WTC11 (cell line): ENCODE data around the gene SMC3. TPM values are rescaled to one million over a fixed set of nuclear protein-coding genes. Genes with fewer than 3 reads are reported as not detected.

ENCODE experiments used
- ATAC-seq: fragments of 200-7000 bp; cut with Tn5 transposase; 2 replicates; pipeline ENCODE4 v1.10.0; 2021; ENCODE audit warnings: mild to moderate bottlenecking, moderate library complexity
- CTCF ChIA-PET: fragments of 300-600 bp; sonication (Branson Sonifier 250); formaldehyde crosslinking; loops from one replicate; lab custom pipeline; 2021; ENCODE audit warnings: antibody characterized with exemption; lab: Charles Lee
- POLR2A ChIA-PET: fragments of 350-600 bp; sonication (Branson Sonifier 250); formaldehyde crosslinking; loops from one replicate; lab custom pipeline; 2021; ENCODE audit warnings: antibody characterized with exemption; lab: Charles Lee
- DNase-seq: peaks from one replicate; pipeline ENCODE4 v3.0.0; 2021; ENCODE audit warnings: low spot score
- H3K27ac Mint-ChIP-seq: 2 replicates; pipeline ENCODE4 v1.8.0; 2021; ENCODE audit warnings: mixed read lengths
- H3K27me3 Mint-ChIP-seq: 2 replicates; pipeline ENCODE4 v1.8.0; 2021; ENCODE audit warnings: low read depth, mild to moderate bottlenecking, moderate library complexity, mixed read lengths
- H3K36me3 Mint-ChIP-seq: 2 replicates; pipeline ENCODE4 v1.8.0; 2021; ENCODE audit warnings: mixed read lengths
- H3K4me1 Mint-ChIP-seq: 2 replicates; pipeline ENCODE4 v1.8.0; 2022; ENCODE audit warnings: mixed read lengths
- H3K4me3 Mint-ChIP-seq: 2 replicates; pipeline ENCODE4 v1.8.0; 2021; ENCODE audit warnings: mild to moderate bottlenecking, moderate library complexity, mixed read lengths
- H3K9me3 Mint-ChIP-seq: 2 replicates; pipeline ENCODE4 v1.8.0; 2021; ENCODE audit warnings: mixed read lengths
- CREB1 ChIP-seq: sonication (generic); formaldehyde crosslinking; IDR thresholded peaks from 2 replicates; pipeline ENCODE4 v1.8.0; 2023; ENCODE audit warnings: mild to moderate bottlenecking, missing genetic modification reagents
- ELF4 ChIP-seq: sonication (generic); formaldehyde crosslinking; IDR thresholded peaks from 2 replicates; pipeline ENCODE4 v1.8.1; 2022; ENCODE audit warnings: low read depth, mild to moderate bottlenecking, moderate library complexity, missing genetic modification reagents
- ESRRA ChIP-seq: sonication (generic); formaldehyde crosslinking; IDR thresholded peaks from 2 replicates; pipeline ENCODE4 v1.8.1; 2022; ENCODE audit warnings: mild to moderate bottlenecking, missing genetic modification reagents, borderline replicate concordance
- ETV6 ChIP-seq: sonication (generic); formaldehyde crosslinking; IDR thresholded peaks from 2 replicates; pipeline ENCODE4 v1.8.1; 2022; ENCODE audit warnings: mild to moderate bottlenecking, missing genetic modification reagents
- FOXP1 ChIP-seq: sonication (generic); formaldehyde crosslinking; IDR thresholded peaks from 2 replicates; pipeline ENCODE4 v1.8.0; 2022; ENCODE audit warnings: missing genetic modification reagents, mild to moderate bottlenecking, moderate library complexity, borderline replicate concordance
- IRF2 ChIP-seq: sonication (generic); formaldehyde crosslinking; IDR thresholded peaks from 2 replicates; pipeline ENCODE4 v1.8.0; 2022; ENCODE audit warnings: low read depth, missing genetic modification reagents, borderline replicate concordance
- JUN ChIP-seq: sonication (generic); formaldehyde crosslinking; IDR thresholded peaks from 2 replicates; pipeline ENCODE4 v1.8.0; 2023; ENCODE audit warnings: mild to moderate bottlenecking, missing genetic modification reagents
- MYBL2 ChIP-seq: sonication (generic); formaldehyde crosslinking; IDR thresholded peaks from 2 replicates; pipeline ENCODE4 v1.8.1; 2023; ENCODE audit warnings: mild to moderate bottlenecking, moderate library complexity, missing genetic modification reagents
- NFATC4 ChIP-seq: fragments of 250-450 bp; sonication (Bioruptor Pico); IDR thresholded peaks from 2 replicates; pipeline ENCODE4 v1.9.0; 2021; ENCODE audit warnings: mild to moderate bottlenecking
- RORB ChIP-seq: fragments of 250-450 bp; sonication (Bioruptor Pico); IDR thresholded peaks from 2 replicates; pipeline ENCODE4 v1.9.0; 2021; ENCODE audit warnings: mild to moderate bottlenecking
- SP1 ChIP-seq: sonication (generic); formaldehyde crosslinking; conservative IDR thresholded peaks from 2 replicates; pipeline ENCODE4 v1.8.1; 2022; ENCODE audit warnings: missing genetic modification reagents
- TCF7 ChIP-seq: sonication (generic); formaldehyde crosslinking; IDR thresholded peaks from 2 replicates; pipeline ENCODE4 v1.8.0; 2022; ENCODE audit warnings: mild to moderate bottlenecking, low read depth, missing genetic modification reagents, moderate library complexity
- ZNF232 ChIP-seq: sonication (generic); formaldehyde crosslinking; IDR thresholded peaks from 2 replicates; pipeline ENCODE4 v1.8.0; 2022; ENCODE audit warnings: mild to moderate bottlenecking, missing genetic modification reagents
- ZNF317 ChIP-seq: sonication (generic); formaldehyde crosslinking; IDR thresholded peaks from 2 replicates; pipeline ENCODE4 v1.8.1; 2023; ENCODE audit warnings: low read depth, mild to moderate bottlenecking, moderate library complexity, missing genetic modification reagents, borderline replicate concordance
- total RNA-seq: library from RNA; stranded (reverse); gene quantifications from 3 replicates; pipeline ENCODE4 v1.2.3, GENCODE V29; 2021
- TF ChIP-seq, protein P1 (sequence below): sonication (generic); formaldehyde crosslinking; IDR thresholded peaks from 2 replicates; pipeline ENCODE4 v1.8.1; 2022; ENCODE audit warnings: low read depth, missing genetic modification reagents, borderline replicate concordance
- TF ChIP-seq, protein P2 (sequence below): sonication (generic); formaldehyde crosslinking; IDR thresholded peaks from 2 replicates; pipeline ENCODE4 v1.8.1; 2023; ENCODE audit warnings: mild to moderate bottlenecking, moderate library complexity, missing genetic modification reagents
- TF ChIP-seq, protein P3 (sequence below): sonication (generic); formaldehyde crosslinking; IDR thresholded peaks from 2 replicates; pipeline ENCODE4 v1.8.0; 2023; ENCODE audit warnings: missing genetic modification reagents, mild to moderate bottlenecking, borderline replicate concordance
- TF ChIP-seq, protein P4 (sequence below): fragments of 250-450 bp; sonication (Bioruptor Pico); IDR thresholded peaks from 2 replicates; pipeline ENCODE4 v1.9.0; 2021; ENCODE audit warnings: moderate library complexity, mild to moderate bottlenecking, inconsistent platforms, borderline replicate concordance
- TF ChIP-seq, protein P5 (sequence below): sonication (generic); formaldehyde crosslinking; IDR thresholded peaks from 2 replicates; pipeline ENCODE4 v1.8.1; 2023; ENCODE audit warnings: mild to moderate bottlenecking, missing genetic modification reagents, borderline replicate concordance
- TF ChIP-seq, protein P6 (sequence below): sonication (generic); formaldehyde crosslinking; conservative IDR thresholded peaks from 2 replicates; pipeline ENCODE4 v1.8.1; 2022; ENCODE audit warnings: mild to moderate bottlenecking, missing genetic modification reagents

Gene SMC3
- total RNA-seq, 1 experiment from 2014 or later = 71.0 TPM

DNA sequence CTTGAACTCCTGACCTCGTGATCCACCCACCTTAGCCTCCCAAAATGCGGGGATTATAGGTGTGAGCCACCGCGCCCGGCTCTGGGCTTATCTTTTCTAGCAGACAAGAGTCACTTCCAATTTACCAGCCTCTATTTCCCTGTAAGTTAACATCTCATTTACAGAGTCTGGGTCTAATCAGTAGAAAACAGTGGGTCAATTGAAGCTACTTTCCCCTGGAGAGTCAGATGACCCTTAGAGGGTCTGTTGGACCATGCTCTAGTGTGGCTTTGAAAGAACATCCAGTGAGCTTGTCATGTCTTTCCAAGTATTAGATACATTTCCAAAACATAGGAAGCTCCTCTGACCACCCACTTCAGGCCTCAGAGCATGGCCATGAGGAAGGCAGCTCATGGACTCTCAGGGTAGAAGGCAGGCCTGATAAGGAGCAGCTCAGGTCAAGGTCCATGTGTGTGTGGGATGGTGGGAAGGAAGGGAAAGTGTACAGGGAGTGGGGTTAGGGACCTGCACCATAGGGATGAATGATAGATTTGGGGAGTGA lies 49.1 kb downstream of the SMC3 start:
- ChIA-PET POLR2A (no interaction called here), CTCF (interaction anchor here (1.4 kb wide), 1 partner anchor 262 kb away, joined by 3 read pairs; no protein-coding TSS in a partner anchor)
- no peak for TF ChIP-seq ESRRA
- TF ChIP-seq TCF7 (CRISPR knock-in tag) = no peak
- TF ChIP-seq CREB1 (CRISPR knock-in tag) = no peak
- no peak for TF ChIP-seq ELF4 (CRISPR knock-in tag)
- no peak for TF ChIP-seq ETV6
- TF ChIP-seq, protein P1, sequence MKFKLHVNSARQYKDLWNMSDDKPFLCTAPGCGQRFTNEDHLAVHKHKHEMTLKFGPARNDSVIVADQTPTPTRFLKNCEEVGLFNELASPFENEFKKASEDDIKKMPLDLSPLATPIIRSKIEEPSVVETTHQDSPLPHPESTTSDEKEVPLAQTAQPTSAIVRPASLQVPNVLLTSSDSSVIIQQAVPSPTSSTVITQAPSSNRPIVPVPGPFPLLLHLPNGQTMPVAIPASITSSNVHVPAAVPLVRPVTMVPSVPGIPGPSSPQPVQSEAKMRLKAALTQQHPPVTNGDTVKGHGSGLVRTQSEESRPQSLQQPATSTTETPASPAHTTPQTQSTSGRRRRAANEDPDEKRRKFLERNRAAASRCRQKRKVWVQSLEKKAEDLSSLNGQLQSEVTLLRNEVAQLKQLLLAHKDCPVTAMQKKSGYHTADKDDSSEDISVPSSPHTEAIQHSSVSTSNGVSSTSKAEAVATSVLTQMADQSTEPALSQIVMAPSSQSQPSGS = no peak
- no peak for TF ChIP-seq RORB
- TF ChIP-seq, protein P2, sequence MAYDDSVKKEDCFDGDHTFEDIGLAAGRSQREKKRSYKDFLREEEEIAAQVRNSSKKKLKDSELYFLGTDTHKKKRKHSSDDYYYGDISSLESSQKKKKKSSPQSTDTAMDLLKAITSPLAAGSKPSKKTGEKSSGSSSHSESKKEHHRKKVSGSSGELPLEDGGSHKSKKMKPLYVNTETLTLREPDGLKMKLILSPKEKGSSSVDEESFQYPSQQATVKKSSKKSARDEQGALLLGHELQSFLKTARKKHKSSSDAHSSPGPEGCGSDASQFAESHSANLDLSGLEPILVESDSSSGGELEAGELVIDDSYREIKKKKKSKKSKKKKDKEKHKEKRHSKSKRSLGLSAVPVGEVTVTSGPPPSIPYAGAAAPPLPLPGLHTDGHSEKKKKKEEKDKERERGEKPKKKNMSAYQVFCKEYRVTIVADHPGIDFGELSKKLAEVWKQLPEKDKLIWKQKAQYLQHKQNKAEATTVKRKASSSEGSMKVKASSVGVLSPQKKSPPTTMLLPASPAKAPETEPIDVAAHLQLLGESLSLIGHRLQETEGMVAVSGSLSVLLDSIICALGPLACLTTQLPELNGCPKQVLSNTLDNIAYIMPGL = no peak
- TF ChIP-seq, protein P3, sequence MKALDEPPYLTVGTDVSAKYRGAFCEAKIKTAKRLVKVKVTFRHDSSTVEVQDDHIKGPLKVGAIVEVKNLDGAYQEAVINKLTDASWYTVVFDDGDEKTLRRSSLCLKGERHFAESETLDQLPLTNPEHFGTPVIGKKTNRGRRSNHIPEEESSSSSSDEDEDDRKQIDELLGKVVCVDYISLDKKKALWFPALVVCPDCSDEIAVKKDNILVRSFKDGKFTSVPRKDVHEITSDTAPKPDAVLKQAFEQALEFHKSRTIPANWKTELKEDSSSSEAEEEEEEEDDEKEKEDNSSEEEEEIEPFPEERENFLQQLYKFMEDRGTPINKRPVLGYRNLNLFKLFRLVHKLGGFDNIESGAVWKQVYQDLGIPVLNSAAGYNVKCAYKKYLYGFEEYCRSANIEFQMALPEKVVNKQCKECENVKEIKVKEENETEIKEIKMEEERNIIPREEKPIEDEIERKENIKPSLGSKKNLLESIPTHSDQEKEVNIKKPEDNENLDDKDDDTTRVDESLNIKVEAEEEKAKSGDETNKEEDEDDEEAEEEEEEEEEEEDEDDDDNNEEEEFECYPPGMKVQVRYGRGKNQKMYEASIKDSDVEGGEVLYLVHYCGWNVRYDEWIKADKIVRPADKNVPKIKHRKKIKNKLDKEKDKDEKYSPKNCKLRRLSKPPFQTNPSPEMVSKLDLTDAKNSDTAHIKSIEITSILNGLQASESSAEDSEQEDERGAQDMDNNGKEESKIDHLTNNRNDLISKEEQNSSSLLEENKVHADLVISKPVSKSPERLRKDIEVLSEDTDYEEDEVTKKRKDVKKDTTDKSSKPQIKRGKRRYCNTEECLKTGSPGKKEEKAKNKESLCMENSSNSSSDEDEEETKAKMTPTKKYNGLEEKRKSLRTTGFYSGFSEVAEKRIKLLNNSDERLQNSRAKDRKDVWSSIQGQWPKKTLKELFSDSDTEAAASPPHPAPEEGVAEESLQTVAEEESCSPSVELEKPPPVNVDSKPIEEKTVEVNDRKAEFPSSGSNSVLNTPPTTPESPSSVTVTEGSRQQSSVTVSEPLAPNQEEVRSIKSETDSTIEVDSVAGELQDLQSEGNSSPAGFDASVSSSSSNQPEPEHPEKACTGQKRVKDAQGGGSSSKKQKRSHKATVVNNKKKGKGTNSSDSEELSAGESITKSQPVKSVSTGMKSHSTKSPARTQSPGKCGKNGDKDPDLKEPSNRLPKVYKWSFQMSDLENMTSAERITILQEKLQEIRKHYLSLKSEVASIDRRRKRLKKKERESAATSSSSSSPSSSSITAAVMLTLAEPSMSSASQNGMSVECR (CRISPR knock-in tag) = no peak
- TF ChIP-seq, protein P4, sequence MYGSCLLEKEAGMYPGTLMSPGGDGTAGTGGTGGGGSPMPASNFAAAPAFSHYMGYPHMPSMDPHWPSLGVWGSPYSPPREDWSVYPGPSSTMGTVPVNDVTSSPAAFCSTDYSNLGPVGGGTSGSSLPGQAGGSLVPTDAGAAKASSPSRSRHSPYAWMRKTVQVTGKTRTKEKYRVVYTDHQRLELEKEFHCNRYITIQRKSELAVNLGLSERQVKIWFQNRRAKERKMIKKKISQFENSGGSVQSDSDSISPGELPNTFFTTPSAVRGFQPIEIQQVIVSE (CRISPR knock-in tag) = no peak
- no peak for TF ChIP-seq FOXP1 (CRISPR knock-in tag)
- no peak for TF ChIP-seq NFATC4 (CRISPR knock-in tag)
- Mint-ChIP-seq H3K4me3 (no peak overlapping the region), H3K27ac (no peak overlapping the region), H3K27me3 (no peaks in the 10 kb centered on the region; the same call in 1 of the 2 replicates), H3K36me3 (no peaks in the 10 kb centered on the region), H3K4me1 (peaks cover 9% of the 10 kb centered on the region), H3K9me3 (peaks cover 1% of the 10 kb centered on the region; the same call in 1 of the 2 replicates)
- no peak for ATAC-seq
- DNase-seq = no peak

DNA sequence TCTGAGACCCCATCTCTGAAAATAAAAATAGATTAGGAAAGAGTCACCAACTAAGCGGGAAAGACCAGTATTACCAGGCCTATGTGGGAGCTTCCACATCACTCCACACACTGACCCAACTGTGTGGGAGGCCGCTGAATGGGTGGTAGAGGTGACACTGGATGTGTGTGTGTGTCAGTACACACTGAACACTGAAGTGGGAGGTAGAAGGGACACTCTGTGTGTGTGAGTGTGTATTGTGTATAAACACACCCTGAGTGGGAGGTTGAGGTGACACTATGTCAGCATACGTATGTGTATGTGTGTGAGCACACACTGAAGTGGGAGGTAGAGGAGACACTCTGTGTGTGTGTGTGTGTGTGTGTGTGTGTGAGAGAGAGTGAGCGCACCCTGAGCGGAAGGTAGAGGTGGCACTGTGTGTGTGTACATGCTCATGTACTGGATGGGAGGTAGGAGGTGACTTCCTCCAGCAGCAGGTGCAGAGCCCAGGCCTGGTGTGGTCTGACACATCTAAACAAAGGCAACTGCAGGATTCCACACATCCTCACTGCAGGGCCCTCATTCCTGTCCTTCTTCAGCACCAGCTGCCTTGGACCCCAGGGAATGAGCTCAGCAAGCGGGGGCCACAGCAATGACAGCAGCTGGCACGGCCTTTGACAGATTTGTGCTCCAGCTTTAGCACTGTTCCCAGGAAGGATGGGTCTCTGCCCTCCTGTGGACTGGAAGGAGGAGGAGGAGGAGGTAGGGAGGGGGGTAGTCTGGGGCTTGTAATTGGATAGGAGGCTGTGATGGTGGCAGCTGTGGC lies 50.1 kb downstream of the SMC3 start:
- ChIA-PET CTCF (interaction anchor here (1.8 kb wide), 1 partner anchor 7 kb away, joined by 8 read pairs; no protein-coding TSS in a partner anchor), POLR2A (no interaction called here)
- Mint-ChIP-seq H3K4me1 (no peaks in the 10 kb centered on the region), H3K4me3 (no peak overlapping the region), H3K9me3 (peaks cover 7% of the 10 kb centered on the region; the same call in 1 of the 2 replicates), H3K27ac (no peak overlapping the region), H3K27me3 (no peaks in the 10 kb centered on the region; the same call in 1 of the 2 replicates), H3K36me3 (no peaks in the 10 kb centered on the region)
- DNase-seq (no peak), ATAC-seq (no peak; the same call in 1 of the 2 replicates)
- TF ChIP-seq, protein P5, sequence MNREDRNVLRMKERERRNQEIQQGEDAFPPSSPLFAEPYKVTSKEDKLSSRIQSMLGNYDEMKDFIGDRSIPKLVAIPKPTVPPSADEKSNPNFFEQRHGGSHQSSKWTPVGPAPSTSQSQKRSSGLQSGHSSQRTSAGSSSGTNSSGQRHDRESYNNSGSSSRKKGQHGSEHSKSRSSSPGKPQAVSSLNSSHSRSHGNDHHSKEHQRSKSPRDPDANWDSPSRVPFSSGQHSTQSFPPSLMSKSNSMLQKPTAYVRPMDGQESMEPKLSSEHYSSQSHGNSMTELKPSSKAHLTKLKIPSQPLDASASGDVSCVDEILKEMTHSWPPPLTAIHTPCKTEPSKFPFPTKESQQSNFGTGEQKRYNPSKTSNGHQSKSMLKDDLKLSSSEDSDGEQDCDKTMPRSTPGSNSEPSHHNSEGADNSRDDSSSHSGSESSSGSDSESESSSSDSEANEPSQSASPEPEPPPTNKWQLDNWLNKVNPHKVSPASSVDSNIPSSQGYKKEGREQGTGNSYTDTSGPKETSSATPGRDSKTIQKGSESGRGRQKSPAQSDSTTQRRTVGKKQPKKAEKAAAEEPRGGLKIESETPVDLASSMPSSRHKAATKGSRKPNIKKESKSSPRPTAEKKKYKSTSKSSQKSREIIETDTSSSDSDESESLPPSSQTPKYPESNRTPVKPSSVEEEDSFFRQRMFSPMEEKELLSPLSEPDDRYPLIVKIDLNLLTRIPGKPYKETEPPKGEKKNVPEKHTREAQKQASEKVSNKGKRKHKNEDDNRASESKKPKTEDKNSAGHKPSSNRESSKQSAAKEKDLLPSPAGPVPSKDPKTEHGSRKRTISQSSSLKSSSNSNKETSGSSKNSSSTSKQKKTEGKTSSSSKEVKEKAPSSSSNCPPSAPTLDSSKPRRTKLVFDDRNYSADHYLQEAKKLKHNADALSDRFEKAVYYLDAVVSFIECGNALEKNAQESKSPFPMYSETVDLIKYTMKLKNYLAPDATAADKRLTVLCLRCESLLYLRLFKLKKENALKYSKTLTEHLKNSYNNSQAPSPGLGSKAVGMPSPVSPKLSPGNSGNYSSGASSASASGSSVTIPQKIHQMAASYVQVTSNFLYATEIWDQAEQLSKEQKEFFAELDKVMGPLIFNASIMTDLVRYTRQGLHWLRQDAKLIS (CRISPR knock-in tag) = no peak
- TF ChIP-seq MYBL2 = no peak
- no peak for TF ChIP-seq SP1
- no peak for TF ChIP-seq ZNF232 (CRISPR knock-in tag)
- TF ChIP-seq IRF2 (CRISPR knock-in tag) = no peak
- TF ChIP-seq, protein P6, sequence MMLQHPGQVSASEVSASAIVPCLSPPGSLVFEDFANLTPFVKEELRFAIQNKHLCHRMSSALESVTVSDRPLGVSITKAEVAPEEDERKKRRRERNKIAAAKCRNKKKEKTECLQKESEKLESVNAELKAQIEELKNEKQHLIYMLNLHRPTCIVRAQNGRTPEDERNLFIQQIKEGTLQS (CRISPR knock-in tag) = no peak
- no peak for TF ChIP-seq JUN (CRISPR knock-in tag)
- no peak for TF ChIP-seq ZNF317 (CRISPR knock-in tag)
